Right atrium auricular region (tissue), 2 donors: ENCODE results near the gene DSC1. TPM values are rescaled to one million over a fixed set of nuclear protein-coding genes. Genes with fewer than 3 reads are reported as not detected.

ENCODE experiments used
- DNase-seq: peaks from one replicate; pipeline ENCODE4 v3.0.0-alpha.2; 2019; ENCODE audit warnings: low spot score
- H3K27ac ChIP-seq, 2 donors: fragments of 200-600 bp; sonication (generic); 1 replicate in 1 of 2; 2 replicates in 1 of 2; pipeline ENCODE4 v1.5.1; 2016 to 2019
- H3K27me3 ChIP-seq, 2 donors: fragments of 200-600 bp; sonication (generic); one replicate each; pipeline versions ENCODE4 v1.5.1 to v1.6.0; 2017 to 2019
- H3K36me3 ChIP-seq: fragments of 200-600 bp; sonication (generic); one replicate; pipeline ENCODE4 v1.5.1; 2016
- H3K4me1 ChIP-seq, 2 donors: fragments of 200-600 bp; sonication (generic); one replicate each; pipeline versions ENCODE4 v1.5.1 to v1.6.0; 2017 to 2019
- H3K4me3 ChIP-seq, 2 donors: fragments of 200-600 bp; sonication (generic); 1 replicate in 1 of 2; 2 replicates in 1 of 2; pipeline ENCODE4 v1.5.1; 2017 to 2019; ENCODE audit warnings: mild to moderate bottlenecking in 1 of 2, moderate library complexity in 1 of 2
- H3K9me3 ChIP-seq, 2 donors: fragments of 200-600 bp; sonication (generic); one replicate each; pipeline ENCODE4 v1.5.1; 2019
- CTCF ChIP-seq, 2 donors: fragments of 200-600 bp; sonication (generic); IDR thresholded peaks; one replicate each; pipeline ENCODE4 v1.5.1; 2019; ENCODE audit warnings: antibody characterized with exemption in 2 of 2
- total RNA-seq, 2 donors: library from RNA; depleted of rRNA; stranded (reverse); fragments of >200 nt; gene quantifications; one replicate each; pipeline ENCODE4 v1.1.0, GENCODE V29; 2016

DSC1 gene
- total RNA-seq, 2 donors from 2014 or later, result 54.0 to 75.3 TPM

DNA sequence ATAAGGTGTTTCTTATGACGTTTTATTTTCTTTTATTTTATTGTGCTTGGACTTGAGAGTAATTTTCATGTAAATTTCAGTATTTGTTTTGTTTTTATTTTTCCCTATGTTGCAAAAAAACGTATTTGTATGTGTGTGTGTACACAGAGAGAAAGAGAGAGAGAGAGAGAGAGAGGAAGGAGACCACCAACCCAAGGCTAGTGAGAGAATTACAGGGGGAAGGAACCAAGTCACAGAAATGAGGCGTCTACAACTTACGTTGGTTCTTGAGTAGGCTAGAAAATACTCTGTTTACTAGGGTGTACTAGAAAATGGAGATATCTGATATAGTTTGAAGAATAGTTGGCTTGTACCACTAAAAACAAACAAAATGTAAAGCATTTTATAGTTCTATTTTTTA lies 7.7 kb upstream of the DSC1 start:
- no peak for DNase-seq
- Histone ChIP-seq H3K27ac (no peak overlapping the region), H3K9me3 (no peaks in the 10 kb centered on the region), H3K4me1 (no peaks in the 10 kb centered on the region), H3K4me3 (no peak overlapping the region), H3K36me3 (no peaks in the 10 kb centered on the region), H3K27me3 (no peaks in the 10 kb centered on the region)
- TF ChIP-seq CTCF (IDR thresholded peaks at IDR 0.05), result no peak

DNA sequence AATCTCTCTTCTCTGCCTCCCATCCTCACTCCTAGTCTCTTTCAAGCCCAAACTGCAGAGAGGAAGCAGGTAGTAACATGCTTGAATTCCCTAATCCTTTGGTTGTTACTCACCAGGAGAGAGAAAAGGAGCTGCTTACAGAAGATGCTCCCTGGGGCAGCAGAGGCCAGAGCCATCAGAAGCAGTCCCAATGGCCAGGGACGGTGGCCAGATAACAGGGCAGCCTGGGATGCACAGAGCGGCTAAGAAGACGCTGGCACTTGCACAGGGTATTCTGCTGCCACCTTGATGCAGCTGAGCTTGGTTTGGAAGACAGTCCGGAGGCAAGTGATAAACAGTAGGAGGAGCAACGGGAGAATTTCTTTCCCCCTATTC lies 250 bp downstream of the DSC1 start:
- Histone ChIP-seq H3K9me3 (no peaks in the 10 kb centered on the region), H3K27ac (peak overlapping the region in 1 of 2 donors; percentile 76), H3K4me1 (no peaks in the 10 kb centered on the region), H3K4me3 (no peak overlapping the region), H3K27me3 (no peaks in the 10 kb centered on the region), H3K36me3 (peaks cover 3% of the 10 kb centered on the region)
- DNase-seq, result no peak
- no peak for TF ChIP-seq CTCF (IDR thresholded peaks at IDR 0.05)

- TF ChIP-seq CTCF (IDR thresholded peaks at IDR 0.05), result no peak
- H3K27ac ChIP-seq, result peak overlapping the region in 1 of 2 donors; percentile 76
- H3K9me3 ChIP-seq, result no peaks in the 10 kb centered on the region
- peaks cover 8% of the 10 kb centered on the region for H3K36me3 ChIP-seq
- H3K27me3 ChIP-seq, result no peaks in the 10 kb centered on the region
- no peaks in the 10 kb centered on the region for H3K4me1 ChIP-seq
- no peak overlapping the region for H3K4me3 ChIP-seq
- DNase-seq, result no peak
Observed at GRCh38 chr18:31161757-31162418, 768 bp downstream of the DSC1 start.

DNA sequence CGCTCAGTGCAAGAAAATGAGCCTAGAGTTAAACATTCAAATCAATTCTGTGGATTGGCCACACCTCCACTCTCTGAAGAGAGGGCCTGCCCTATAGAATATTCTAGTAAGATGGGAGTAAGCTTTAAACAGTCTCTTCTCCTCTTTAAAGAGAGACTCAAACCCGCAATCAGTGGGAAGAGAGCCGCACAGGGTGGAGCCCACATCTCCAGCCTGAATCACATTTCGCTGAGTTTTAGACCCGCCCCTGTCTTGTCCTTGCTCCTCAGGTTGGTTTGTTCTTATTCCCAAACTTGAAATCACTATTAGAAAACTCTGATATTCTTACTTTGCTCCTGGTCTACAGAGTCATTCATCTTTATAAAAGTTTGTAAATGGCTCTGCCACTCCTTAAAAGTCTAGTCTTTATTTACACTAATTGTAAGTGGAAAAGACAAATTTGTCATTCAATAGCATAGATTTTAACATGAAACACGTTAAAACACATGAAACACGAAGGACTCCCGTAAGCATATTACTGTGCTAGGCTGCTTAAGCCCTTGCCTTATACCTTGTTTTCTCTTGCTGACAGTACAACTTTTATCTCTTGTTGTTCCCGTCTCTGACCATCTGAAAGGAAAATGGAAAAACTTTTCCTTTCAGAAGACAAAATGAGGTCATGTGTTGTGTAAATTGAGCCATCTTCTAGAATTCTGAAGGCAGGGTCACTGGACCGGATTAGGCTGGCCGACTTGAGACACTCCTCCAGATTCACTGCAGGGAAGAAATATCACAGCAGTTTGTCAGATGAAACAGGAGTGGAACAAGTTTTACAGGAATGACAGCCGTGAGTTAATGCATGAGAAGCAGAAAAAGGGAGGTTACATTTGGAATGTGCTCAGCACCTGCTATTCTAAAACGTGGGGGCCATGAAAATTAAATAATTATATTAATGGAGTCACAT lies 5.6 kb downstream of the DSC1 start:
- no peak for DNase-seq
- H3K4me3 ChIP-seq, result no peak overlapping the region
- no peak for TF ChIP-seq CTCF (IDR thresholded peaks at IDR 0.05)
- no peaks in the 10 kb centered on the region for H3K9me3 ChIP-seq
- no peaks in the 10 kb centered on the region for H3K4me1 ChIP-seq
- no peaks in the 10 kb centered on the region for H3K27me3 ChIP-seq
- H3K27ac ChIP-seq, result no peak overlapping the region
- peaks cover 17% of the 10 kb centered on the region for H3K36me3 ChIP-seq

- Histone ChIP-seq H3K36me3 (peaks cover 21% of the 10 kb centered on the region), H3K27me3 (no peaks in the 10 kb centered on the region), H3K4me1 (no peaks in the 10 kb centered on the region), H3K27ac (no peak overlapping the region), H3K4me3 (no peak overlapping the region), H3K9me3 (no peaks in the 10 kb centered on the region)
- DNase-seq, result no peak
- TF ChIP-seq CTCF (IDR thresholded peaks at IDR 0.05), result no peak
Observed at GRCh38 chr18:31155498-31155897, 7.2 kb downstream of the DSC1 start.
